Adrenal gland (tissue), 12 donors: Measurements from ENCODE around the gene OR52I2. TPM values are rescaled to one million over a fixed set of nuclear protein-coding genes. Genes with fewer than 3 reads are reported as not detected.
A peak's percentile ranks its signal among the peaks of the same experiment; 100 is the strongest.

Experiments
- DNase-seq, 7 donors: peaks; one replicate each; pipeline ENCODE4 v3.0.0-alpha.2; 2019 to 2020
- H3K27ac ChIP-seq, 5 donors: fragments of 200-600 bp; sonication (generic) in 4 of 5; 1 replicate in 3 of 5; 2 replicates in 2 of 5; pipeline versions ENCODE4 v1.5.1 to v1.8.0; 2016 to 2020; ENCODE audit warnings: mild to moderate bottlenecking in 1 of 5
- H3K27me3 ChIP-seq: fragments of 200-600 bp; 2 replicates; pipeline ENCODE4 v1.8.0; 2021
- H3K36me3 ChIP-seq, 2 donors: fragments of 200-600 bp; replicated peaks in 1 of 2; 1 replicate in 1 of 2; 2 replicates in 1 of 2; pipeline versions ENCODE4 v1.5.1 to v1.8.0; 2018 to 2022
- H3K4me1 ChIP-seq, 2 donors: fragments of 200-600 bp; replicated peaks in 1 of 2; 1 replicate in 1 of 2; 2 replicates in 1 of 2; pipeline versions ENCODE4 v1.5.1 to v1.8.0; 2018 to 2021
- H3K4me3 ChIP-seq, 4 donors: fragments of 200-600 bp; sonication (generic) in 3 of 4; one replicate each; pipeline ENCODE4 v1.5.1; 2016 to 2018
- H3K9me3 ChIP-seq, 3 donors: fragments of 200-600 bp; sonication (generic) in 1 of 3; replicated peaks in 1 of 3; 1 replicate in 2 of 3; 2 replicates in 1 of 3; pipeline versions ENCODE4 v1.5.1 to v1.8.0; 2016 to 2021
- POLR2A ChIP-seq, 2 donors: fragments of 450-650 bp; IDR thresholded peaks; one replicate each; pipeline ENCODE4 v1.6.1; 2017; ENCODE audit warnings: antibody characterized with exemption in 2 of 2, mild to moderate bottlenecking in 2 of 2, moderate library complexity in 1 of 2
- WGBS, 4 donors: extraction: QIAGEN DNeasy Blood & Tissue Kit in 2 of 4; methylation state at CpG; one replicate each; pipeline versions ENCODE4 v1.1.5 to v1.1.7; 2013 to 2017; 5-methylcytosine and 5-hydroxymethylcytosine counted together
- intact Hi-C, 2 donors: fragments of 100-400 bp; cut with DNase I; formaldehyde crosslinking; loops; one replicate each; pipeline versions ENCODE4 v1.14.1 to v1.15.0; 2022 to 2023
- polyA plus RNA-seq, 3 donors: library from polyadenylated mRNA; stranded (reverse); fragments of 200-250 nt in 2 of 3; fragments of 350-450 nt in 1 of 3; fragmentation: Illumina TruSeq in 1 of 3; extraction: RNeasy Lipid Tissue Mini Kit (QIAGEN cat#74804) in 1 of 3; gene quantifications; one replicate each; pipeline ENCODE4 v1.2.3, GENCODE V29; 2013 to 2014
- total RNA-seq, 9 donors: library from RNA; depleted of rRNA in 4 of 9; stranded (reverse); fragments of >200 nt in 4 of 9; fragments of 120-200 nt in 1 of 9; fragmentation: NEBNext Ultra II Directional in 1 of 9; extraction: Animal tissue kit (Norgen Biotek cat#: 25700) in 1 of 9; gene quantifications; one replicate each; pipeline versions ENCODE4 v1.1.0 to v1.2.4, GENCODE V29; 2013 to 2023
- TF ChIP-seq, protein P1 (sequence below), 6 experiments: fragments of 450-650 bp in 4 of 6; fragments of 200-600 bp in 2 of 6; sonication (generic) in 1 of 6; IDR thresholded peaks; 1 replicate in 5 of 6; 2 replicates in 1 of 6; pipeline versions ENCODE4 v1.5.1 to v1.8.0; 2016 to 2021; ENCODE audit warnings: antibody characterized with exemption in 6 of 6, mild to moderate bottlenecking in 2 of 6, moderate library complexity in 1 of 6
- donor health status: healthy with polysubstance abuse.
- donor health status: Bipolar disorder and iron deficiency.
- donor health status: DM: yes; HTN: yes; CAD: no.
- donor health status: DM: no; HTN: no; CAD: no.
- donor health status: DM: no; HTN: no; CAD: no.
- donor health status: DM: yes; HTN: yes; CAD: no.

OR52I2 gene
- total and polyA plus RNA-seq, 12 donors, result not detected

DNA sequence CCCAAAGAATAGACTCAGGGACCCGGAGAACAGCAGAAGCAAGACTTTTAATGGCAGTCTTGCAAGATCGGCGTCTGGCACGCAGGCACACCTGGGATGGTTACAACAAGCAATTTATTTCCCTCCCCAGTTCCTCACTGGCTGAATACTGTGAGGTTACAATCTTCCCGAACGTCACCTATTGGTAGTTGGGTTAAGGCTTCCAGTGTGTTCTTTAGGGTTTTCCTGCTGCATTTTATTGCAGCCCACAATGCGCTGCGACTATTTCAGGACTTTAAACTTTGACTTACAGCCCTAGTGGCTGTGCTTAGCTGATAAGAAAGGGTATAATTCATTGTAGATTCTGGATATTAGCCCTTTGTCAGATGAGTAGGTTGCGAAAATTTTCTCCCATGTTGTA, 38.0 kb downstream of the OR52I2 start:
- no peaks in the 10 kb centered on the region for H3K9me3 ChIP-seq
- H3K36me3 ChIP-seq, result no peaks in the 10 kb centered on the region
- no peak overlapping the region for H3K4me3 ChIP-seq
- TF ChIP-seq, protein P1, sequence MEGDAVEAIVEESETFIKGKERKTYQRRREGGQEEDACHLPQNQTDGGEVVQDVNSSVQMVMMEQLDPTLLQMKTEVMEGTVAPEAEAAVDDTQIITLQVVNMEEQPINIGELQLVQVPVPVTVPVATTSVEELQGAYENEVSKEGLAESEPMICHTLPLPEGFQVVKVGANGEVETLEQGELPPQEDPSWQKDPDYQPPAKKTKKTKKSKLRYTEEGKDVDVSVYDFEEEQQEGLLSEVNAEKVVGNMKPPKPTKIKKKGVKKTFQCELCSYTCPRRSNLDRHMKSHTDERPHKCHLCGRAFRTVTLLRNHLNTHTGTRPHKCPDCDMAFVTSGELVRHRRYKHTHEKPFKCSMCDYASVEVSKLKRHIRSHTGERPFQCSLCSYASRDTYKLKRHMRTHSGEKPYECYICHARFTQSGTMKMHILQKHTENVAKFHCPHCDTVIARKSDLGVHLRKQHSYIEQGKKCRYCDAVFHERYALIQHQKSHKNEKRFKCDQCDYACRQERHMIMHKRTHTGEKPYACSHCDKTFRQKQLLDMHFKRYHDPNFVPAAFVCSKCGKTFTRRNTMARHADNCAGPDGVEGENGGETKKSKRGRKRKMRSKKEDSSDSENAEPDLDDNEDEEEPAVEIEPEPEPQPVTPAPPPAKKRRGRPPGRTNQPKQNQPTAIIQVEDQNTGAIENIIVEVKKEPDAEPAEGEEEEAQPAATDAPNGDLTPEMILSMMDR (IDR thresholded peaks at IDR 0.05), result no peak
- TF ChIP-seq POLR2A (IDR thresholded peaks at IDR 0.05), result no peak
- H3K4me1 ChIP-seq, result no peaks in the 10 kb centered on the region
- no peak overlapping the region for H3K27ac ChIP-seq
- no peaks in the 10 kb centered on the region for H3K27me3 ChIP-seq
- no peak for DNase-seq
- WGBS, 4 donors, result 67 to 73% (median 72%) methylated on average over 9 of the region's 9 CpGs
- intact Hi-C loops, result no loop called here

DNA sequence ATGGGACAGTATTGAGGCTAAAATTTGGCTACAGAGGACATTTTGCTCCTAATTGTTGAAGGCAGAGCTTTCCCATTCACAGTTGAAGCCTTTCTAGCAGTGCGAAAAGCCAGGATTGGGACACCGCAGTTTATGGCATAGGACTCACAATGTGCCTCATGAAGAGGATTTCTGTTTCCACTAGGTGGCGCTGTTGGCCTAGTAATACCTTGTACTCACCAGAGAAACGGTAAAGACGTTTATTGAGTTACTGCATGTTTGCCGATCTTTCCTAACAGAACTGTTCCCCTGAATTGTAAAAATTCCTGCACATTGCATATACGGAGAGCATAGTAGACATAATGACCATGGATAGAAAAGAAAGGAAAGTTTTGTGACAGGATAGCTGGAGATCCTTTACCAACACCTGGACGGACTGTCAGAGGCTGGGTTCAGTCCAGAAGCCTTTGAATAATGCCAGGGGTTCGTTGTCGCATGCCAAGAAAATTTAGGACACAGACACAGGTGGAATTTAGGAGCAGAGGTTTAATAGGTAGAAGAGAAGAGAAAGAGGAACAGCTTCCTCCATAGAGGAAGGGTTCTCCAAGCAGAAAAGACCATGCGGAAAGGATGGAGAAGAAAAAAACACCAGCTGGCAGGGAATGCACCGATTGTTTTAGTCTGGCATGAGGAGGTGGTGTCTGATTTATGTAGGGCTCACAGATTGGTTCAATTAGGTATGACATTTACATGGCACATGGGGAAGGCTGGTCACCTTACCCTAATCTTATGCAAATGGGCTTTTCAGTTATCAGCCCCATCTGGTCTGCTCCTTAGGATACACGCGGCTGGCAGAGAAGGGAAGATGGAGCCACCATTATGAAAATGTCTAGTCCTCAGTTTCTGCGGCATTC, 44.9 kb downstream of the OR52I2 start:
- TF ChIP-seq, protein P1 (IDR thresholded peaks at IDR 0.05), result peak; percentile 13 to 47 (median 31)
- TF ChIP-seq POLR2A (IDR thresholded peaks at IDR 0.05), result no peak
- Histone ChIP-seq H3K4me1 (no peaks in the 10 kb centered on the region), H3K9me3 (no peaks in the 10 kb centered on the region), H3K27ac (no peak overlapping the region), H3K36me3 (no peaks in the 10 kb centered on the region), H3K27me3 (no peaks in the 10 kb centered on the region), H3K4me3 (no peak overlapping the region)
- peak; percentile 29 to 65 (median 36) for DNase-seq
- 43 to 48% (median 45%) methylated on average over 15 of the region's 15 CpGs for WGBS, 4 donors
- intact Hi-C loops, result no loop called here

DNA sequence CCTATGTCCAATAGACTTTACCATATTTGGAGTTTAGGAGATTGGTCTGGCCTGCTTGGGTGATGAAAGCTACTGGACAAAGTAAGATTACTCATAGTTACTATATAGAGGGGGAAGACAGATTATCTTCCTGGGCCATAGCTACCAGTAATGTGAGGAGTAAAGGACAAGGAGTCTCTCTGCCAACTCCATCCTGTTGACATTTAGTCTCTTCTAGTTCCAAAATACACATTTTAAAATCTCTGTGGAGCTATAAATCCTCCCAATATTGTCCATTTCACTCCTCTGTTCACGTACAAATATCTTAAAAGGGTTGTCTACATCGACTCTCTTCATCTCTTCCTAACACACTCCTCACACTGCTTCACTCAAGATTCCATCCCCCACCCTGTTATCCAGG, 54.6 kb downstream of the OR52I2 start:
- TF ChIP-seq POLR2A (IDR thresholded peaks at IDR 0.05), result no peak
- TF ChIP-seq, protein P1 (IDR thresholded peaks at IDR 0.05), result no peak
- Histone ChIP-seq H3K4me3 (no peak overlapping the region), H3K27ac (no peak overlapping the region), H3K4me1 (no peaks in the 10 kb centered on the region), H3K9me3 (no peaks in the 10 kb centered on the region), H3K27me3 (no peaks in the 10 kb centered on the region), H3K36me3 (no peaks in the 10 kb centered on the region)
- DNase-seq, result no peak
- intact Hi-C loops, result loop anchor here in 1 of 2 donors (5.0 kb wide), 1 partner anchor 366 kb away; no protein-coding TSS in a partner anchor
- WGBS, 4 donors, result 39 to 55% (median 53%) methylated on average over 2 of the region's 2 CpGs

DNA sequence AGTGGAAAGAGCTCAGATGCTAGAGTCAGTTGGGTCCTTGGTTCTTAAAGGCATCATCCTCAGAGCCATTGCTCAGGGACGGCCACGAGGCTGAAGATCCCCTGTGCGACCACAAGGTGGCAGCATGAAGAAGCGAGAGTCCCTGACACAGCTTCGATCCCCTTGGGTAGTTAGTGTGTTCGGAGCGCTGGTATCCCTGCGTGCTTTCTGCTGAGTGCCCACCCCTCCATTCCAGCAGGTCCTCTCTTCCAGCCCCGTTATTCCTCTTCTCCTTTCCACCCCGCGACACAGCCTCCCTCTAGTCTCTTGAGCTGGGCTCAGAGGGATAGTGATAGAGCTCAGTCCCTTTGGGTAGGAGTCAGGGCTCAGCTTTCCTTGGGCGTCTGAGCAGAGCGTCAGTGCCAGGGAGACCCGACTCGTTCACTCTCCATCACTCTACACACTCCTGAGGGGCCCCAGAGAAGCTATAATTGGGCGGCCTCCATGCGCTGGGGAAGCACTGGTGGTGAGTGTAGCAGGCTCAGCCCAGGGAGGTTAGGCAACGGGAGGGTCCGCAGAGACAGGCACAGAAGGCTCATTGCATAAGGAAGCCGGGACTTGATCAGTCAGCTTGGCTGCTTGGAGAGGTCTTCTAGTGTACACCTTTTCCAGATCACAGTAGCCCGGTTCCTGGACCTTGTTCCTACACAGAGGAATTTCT, 55.6 kb downstream of the OR52I2 start, which contains the start of gene OR51D1:
OR51D1 (plus strand) TSS at position 516 of the 700 bp plus-strand sequence. CDS start 2,314 bp downstream, outside the sequence.
- DNase-seq, result peak; percentile 39 to 86 (median 69)
- intact Hi-C loops, result loop anchor here in 1 of 2 donors (5.0 kb wide), 1 partner anchor 365 kb away; no protein-coding TSS in a partner anchor

More for the DNA sequence above, 55.6 kb downstream of the OR52I2 start, which contains the start of gene OR51D1:
- no peak within 1 kb of the TSS for H3K4me3 ChIP-seq
- TF ChIP-seq POLR2A (IDR thresholded peaks at IDR 0.05), result no peak
- TF ChIP-seq, protein P1 (IDR thresholded peaks at IDR 0.05), result peak; percentile 57 to 88 (median 76)
- WGBS, 4 donors, result 20 to 34% (median 28%) methylated on average over 9 to 21 of the region's 21 CpGs
- no peaks in the 10 kb centered on the region for H3K27me3 ChIP-seq
- H3K9me3 ChIP-seq, result no peaks in the 10 kb centered on the region
- H3K27ac ChIP-seq, result no peak within 1 kb of the TSS
- H3K36me3 ChIP-seq, result no peaks in the 10 kb centered on the region
- no peaks in the 10 kb centered on the region for H3K4me1 ChIP-seq
